ENCODE data around the gene FBXL16. TPM values are rescaled to one million over a fixed set of nuclear protein-coding genes. Genes with fewer than 3 reads are reported as not detected.
A peak's percentile ranks its signal among the peaks of the same experiment; 100 is the strongest.

Gene FBXL16
- total and polyA plus RNA-seq, 9 of the 15 experiments (the other 6 are each of a cell fraction or from before 2014, with no cell fraction given): 0.21 to 8.2 (median 1.7) TPM

DNA sequence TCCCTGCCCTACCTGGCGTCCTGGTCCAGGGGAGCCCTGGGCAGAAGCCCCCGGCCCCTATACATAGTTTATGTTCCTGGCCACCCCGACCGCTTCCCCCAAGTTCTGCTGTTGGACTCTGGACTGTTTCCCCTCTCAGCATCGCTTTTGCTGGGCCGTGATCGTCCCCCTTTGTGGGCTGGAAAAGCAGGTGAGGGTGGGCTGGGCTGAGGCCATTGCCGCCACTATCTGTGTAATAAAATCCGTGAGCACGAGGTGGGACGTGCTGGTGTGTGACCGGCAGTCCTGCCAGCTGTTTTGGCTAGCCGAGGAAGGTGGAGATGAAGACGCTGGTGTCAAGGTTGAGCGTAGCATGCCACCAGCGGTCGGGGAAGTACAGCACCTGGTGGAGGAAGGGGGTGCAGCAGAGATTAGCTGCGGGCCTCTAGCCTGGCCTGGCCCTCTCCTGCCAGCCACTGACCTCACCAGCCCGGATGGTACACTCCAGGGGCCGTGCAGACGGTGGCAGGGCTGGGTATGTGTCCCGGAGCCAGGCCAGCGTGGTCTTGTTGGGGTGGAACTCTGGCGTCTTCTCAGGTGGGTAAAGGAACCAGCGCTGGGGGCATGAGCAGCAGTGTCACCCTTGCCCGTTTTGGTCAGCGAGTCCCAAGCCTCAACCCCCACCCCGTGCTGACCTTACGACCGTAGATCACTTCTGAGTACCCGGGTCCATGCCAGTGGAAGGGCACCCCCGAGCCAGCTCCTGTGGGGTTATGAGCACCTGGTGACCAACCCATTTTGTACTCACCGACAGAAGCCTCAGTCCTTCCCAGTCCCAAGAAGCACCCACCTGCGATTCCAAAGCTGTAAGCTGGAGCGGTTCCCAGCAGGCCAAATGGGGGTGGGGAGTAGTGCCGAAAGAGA is 22.9 kb downstream of the FBXL16 start:
- FAIRE-seq (peak; percentile 23), DNase-seq (ENCODE audit: extremely low read depth in 1 of 4, low spot score in 3 of 4) (no peak), ATAC-seq (no peak)
- intact Hi-C loops (cut with micrococcal nuclease) (loop anchor here (5.0 kb wide), 1 partner anchor 285 kb away; the partner anchor contains the start of gene NME4), in situ Hi-C loops (cut with MboI) (no loop called here)
- H3K79me2 ChIP-seq (ENCODE audit: control insufficient read depth, insufficient read depth, low read length): peaks cover 41% of the 10 kb centered on the region
- peaks cover 58% of the 10 kb centered on the region for H3K36me3 ChIP-seq (ENCODE audit: control insufficient read depth, insufficient read depth, low read length)
- peak overlapping the region; percentile 88 for H3K27ac ChIP-seq (ENCODE audit: extremely low read depth, low read depth, low read length)
- H3K4me3 ChIP-seq: peak overlapping the region; percentile 98
- no peaks in the 10 kb centered on the region for H3K27me3 ChIP-seq (ENCODE audit: control insufficient read depth in 2 of 2, insufficient read depth in 2 of 2, low read length in 2 of 2)
- H4K20me1 ChIP-seq (replicated peaks; ENCODE audit: control insufficient read depth, insufficient read depth, low read length): peaks cover 21% of the 10 kb centered on the region
- WGBS (ENCODE audit: insufficient coverage, low coverage, missing lambda C conversion rate): 67% methylated on average over 35 of the region's 36 CpGs
- ChIA-PET CTCF (ENCODE audit: low intra/inter-chr PET ratio) (interaction anchor here (0.6 kb wide), 1 partner anchor 14 kb away, joined by 3 read pairs; no protein-coding TSS in a partner anchor), POLR2A (interaction anchor here (1.1 to 1.4 kb wide), 2 partner anchors 10 to 156 kb away, joined by 3 to 4 read pairs; partner anchors contain the start of gene CAPN15)
- peak overlapping the region; percentile 75 for H3K4me2 ChIP-seq (ENCODE audit: insufficient read depth, low read length)
- peak overlapping the region; percentile 83 to 98; a peak in 3 of 4 replicates for H3K9ac ChIP-seq (ENCODE audit: insufficient read depth in 1 of 2, low read depth in 2 of 2, low read length in 2 of 2)
- H3K9me3 ChIP-seq (replicated peaks; ENCODE audit: control insufficient read depth, insufficient read depth, low read depth, low read length): no peaks in the 10 kb centered on the region
- no peak overlapping the region for H2AFZ ChIP-seq (ENCODE audit: low read depth, low read length)
- peaks cover 33 to 98% of the 10 kb centered on the region in 2 experiments for H3K4me1 ChIP-seq (replicated peaks in 1 of 2; ENCODE audit: control insufficient read depth in 2 of 2, insufficient read depth in 2 of 2, low read length in 2 of 2)
- peaks cover 11% of the 10 kb centered on the region for H3K9me1 ChIP-seq (ENCODE audit: control insufficient read depth, insufficient read depth, low read length)
- BruUV-seq (replicated peaks): TSS peak; percentile 62
- TF ChIP-seq ZBTB7A (IDR thresholded peaks at IDR 0.05; ENCODE audit: borderline replicate concordance, control insufficient read depth, low read depth, low read length) (no peak), NR2C1 (IDR thresholded peaks at IDR 0.05) (no peak), NR2C1 (tag; IDR thresholded peaks at IDR 0.05) (no peak), POLR2A (conservative IDR thresholded peaks at IDR 0.05) (peak; percentile 38; the same call in 1 of the 2 replicates), RBFOX2 (IDR thresholded peaks at IDR 0.05; ENCODE audit: low read depth, low read length) (peak; percentile 13), NCOR1 (IDR thresholded peaks at IDR 0.05) (no peak), SUPT5H (IDR thresholded peaks at IDR 0.05) (peak; percentile 12; the same call in 1 of the 2 replicates), CBX5 (IDR thresholded peaks at IDR 0.05; ENCODE audit: borderline replicate concordance, low read depth) (no peak), KDM5B (IDR thresholded peaks at IDR 0.05; ENCODE audit: insufficient replicate concordance, low read depth, low read length) (peak; percentile 11), CBX1 (IDR thresholded peaks at IDR 0.05; ENCODE audit: low read depth) (peak; percentile 53; the same call in 1 of the 2 replicates), PCBP1 (IDR thresholded peaks at IDR 0.05; ENCODE audit: low read depth, low read length, poor library complexity, severe bottlenecking) (peak; percentile 50)
- TF ChIP-seq, protein P1, sequence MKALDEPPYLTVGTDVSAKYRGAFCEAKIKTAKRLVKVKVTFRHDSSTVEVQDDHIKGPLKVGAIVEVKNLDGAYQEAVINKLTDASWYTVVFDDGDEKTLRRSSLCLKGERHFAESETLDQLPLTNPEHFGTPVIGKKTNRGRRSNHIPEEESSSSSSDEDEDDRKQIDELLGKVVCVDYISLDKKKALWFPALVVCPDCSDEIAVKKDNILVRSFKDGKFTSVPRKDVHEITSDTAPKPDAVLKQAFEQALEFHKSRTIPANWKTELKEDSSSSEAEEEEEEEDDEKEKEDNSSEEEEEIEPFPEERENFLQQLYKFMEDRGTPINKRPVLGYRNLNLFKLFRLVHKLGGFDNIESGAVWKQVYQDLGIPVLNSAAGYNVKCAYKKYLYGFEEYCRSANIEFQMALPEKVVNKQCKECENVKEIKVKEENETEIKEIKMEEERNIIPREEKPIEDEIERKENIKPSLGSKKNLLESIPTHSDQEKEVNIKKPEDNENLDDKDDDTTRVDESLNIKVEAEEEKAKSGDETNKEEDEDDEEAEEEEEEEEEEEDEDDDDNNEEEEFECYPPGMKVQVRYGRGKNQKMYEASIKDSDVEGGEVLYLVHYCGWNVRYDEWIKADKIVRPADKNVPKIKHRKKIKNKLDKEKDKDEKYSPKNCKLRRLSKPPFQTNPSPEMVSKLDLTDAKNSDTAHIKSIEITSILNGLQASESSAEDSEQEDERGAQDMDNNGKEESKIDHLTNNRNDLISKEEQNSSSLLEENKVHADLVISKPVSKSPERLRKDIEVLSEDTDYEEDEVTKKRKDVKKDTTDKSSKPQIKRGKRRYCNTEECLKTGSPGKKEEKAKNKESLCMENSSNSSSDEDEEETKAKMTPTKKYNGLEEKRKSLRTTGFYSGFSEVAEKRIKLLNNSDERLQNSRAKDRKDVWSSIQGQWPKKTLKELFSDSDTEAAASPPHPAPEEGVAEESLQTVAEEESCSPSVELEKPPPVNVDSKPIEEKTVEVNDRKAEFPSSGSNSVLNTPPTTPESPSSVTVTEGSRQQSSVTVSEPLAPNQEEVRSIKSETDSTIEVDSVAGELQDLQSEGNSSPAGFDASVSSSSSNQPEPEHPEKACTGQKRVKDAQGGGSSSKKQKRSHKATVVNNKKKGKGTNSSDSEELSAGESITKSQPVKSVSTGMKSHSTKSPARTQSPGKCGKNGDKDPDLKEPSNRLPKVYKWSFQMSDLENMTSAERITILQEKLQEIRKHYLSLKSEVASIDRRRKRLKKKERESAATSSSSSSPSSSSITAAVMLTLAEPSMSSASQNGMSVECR (CRISPR knock-in tag; IDR thresholded peaks at IDR 0.05): 0 out of 2 replicates have a peak, but pooled peaks have one; percentile 22
- TF ChIP-seq, protein P2, sequence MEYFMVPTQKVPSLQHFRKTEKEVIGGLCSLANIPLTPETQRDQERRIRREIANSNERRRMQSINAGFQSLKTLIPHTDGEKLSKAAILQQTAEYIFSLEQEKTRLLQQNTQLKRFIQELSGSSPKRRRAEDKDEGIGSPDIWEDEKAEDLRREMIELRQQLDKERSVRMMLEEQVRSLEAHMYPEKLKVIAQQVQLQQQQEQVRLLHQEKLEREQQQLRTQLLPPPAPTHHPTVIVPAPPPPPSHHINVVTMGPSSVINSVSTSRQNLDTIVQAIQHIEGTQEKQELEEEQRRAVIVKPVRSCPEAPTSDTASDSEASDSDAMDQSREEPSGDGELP (CRISPR knock-in tag; IDR thresholded peaks at IDR 0.05; ENCODE audit: borderline replicate concordance): peak; percentile 38; the same call in 1 of the 2 replicates
- TF ChIP-seq, protein P3, sequence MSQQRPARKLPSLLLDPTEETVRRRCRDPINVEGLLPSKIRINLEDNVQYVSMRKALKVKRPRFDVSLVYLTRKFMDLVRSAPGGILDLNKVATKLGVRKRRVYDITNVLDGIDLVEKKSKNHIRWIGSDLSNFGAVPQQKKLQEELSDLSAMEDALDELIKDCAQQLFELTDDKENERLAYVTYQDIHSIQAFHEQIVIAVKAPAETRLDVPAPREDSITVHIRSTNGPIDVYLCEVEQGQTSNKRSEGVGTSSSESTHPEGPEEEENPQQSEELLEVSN (IDR thresholded peaks at IDR 0.05; ENCODE audit: borderline replicate concordance in 1 of 2, extremely low read depth in 1 of 2, insufficient read depth in 1 of 2, insufficient read length in 1 of 2, low read depth in 1 of 2, low read length in 1 of 2, poor library complexity in 1 of 2, severe bottlenecking in 1 of 2): peak in 1 of 2 experiments; percentile 6

All from K562 (cell line).